Erythroblast (primary cell): ENCODE data around the gene COMMD2.

Experiments
- GATA1 ChIP-seq: IDR thresholded peaks from 2 replicates; pipeline ENCODE4 v1.6.1; 2011; ENCODE audit warnings: low read depth, mild to moderate bottlenecking, control low read depth, low read length, moderate library complexity
- POLR2A ChIP-seq: IDR thresholded peaks from 2 replicates; pipeline ENCODE4 v1.6.1; 2011; ENCODE audit warnings: mild to moderate bottlenecking, low read length

- TF ChIP-seq POLR2A (no peak), GATA1 (no peak)
Observed at GRCh38 chr3:149703466-149703865, 48.8 kb downstream of the COMMD2 start.
